Neutrophil (primary cell): ENCODE measurements around the gene ANKH.

Experiments used
- H3K27ac ChIP-seq: fragments of 200-600 bp; sonication (generic); 2 replicates; pipeline ENCODE4 v1.5.1; 2016; ENCODE audit warnings: mild to moderate bottlenecking, moderate library complexity
- H3K27me3 ChIP-seq: fragments of 200-600 bp; sonication (generic); 2 replicates; pipeline ENCODE4 v1.6.0; 2016; ENCODE audit warnings: mild to moderate bottlenecking
- H3K36me3 ChIP-seq: fragments of 200-600 bp; sonication (generic); 2 replicates; pipeline ENCODE4 v1.5.1; 2017
- H3K4me1 ChIP-seq, 2 experiments: fragments of 200-600 bp in 1 of 2; sonication (generic) in 1 of 2; 1 replicate in 1 of 2; 2 replicates in 1 of 2; pipeline versions ENCODE4 v1.5.1 to v1.6.1; 2013 to 2016; ENCODE audit warnings: low read depth in 1 of 2, low read length in 1 of 2, mild to moderate bottlenecking in 1 of 2, moderate library complexity in 1 of 2; ENCODE audit not compliant: control insufficient read depth in 1 of 2, insufficient read depth in 1 of 2
- H3K4me3 ChIP-seq, 2 experiments: fragments of 200-600 bp in 1 of 2; sonication (generic) in 1 of 2; 1 replicate in 1 of 2; 2 replicates in 1 of 2; pipeline ENCODE4 v1.5.1; 2013 to 2016; ENCODE audit warnings: low read depth in 1 of 2, low read length in 1 of 2, mild to moderate bottlenecking in 1 of 2, moderate library complexity in 1 of 2
- H3K9me3 ChIP-seq: fragments of 200-600 bp; sonication (generic); 2 replicates; pipeline ENCODE4 v1.5.1; 2016
- TF ChIP-seq, protein P1 (sequence below): fragments of 200-600 bp; sonication (generic); IDR thresholded peaks from 2 replicates; pipeline ENCODE4 v1.5.1; 2016; ENCODE audit warnings: antibody characterized with exemption

The ANKH gene

DNA sequence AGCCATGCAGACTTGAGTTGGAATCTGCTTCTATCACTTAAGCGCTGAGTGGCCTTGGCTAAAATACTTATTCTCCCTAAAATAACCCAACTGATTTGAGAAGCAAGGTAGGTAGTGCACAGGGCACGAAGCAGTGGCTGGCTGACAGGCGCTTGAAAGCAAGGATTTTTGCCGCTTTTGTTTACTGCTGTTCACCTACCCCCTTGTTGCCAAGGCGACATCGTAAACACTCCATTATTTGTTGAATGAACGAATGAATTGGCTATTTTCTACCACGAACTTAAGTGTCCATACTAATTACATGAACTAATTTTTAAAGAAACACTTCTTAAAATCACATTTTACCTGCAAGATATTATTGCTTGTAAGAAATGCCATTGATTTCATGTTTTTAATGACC, 98.0 kb downstream of the ANKH start:
- no peaks in the 10 kb centered on the region for H3K27me3 ChIP-seq
- H3K27ac ChIP-seq: no peak overlapping the region
- TF ChIP-seq, protein P1, sequence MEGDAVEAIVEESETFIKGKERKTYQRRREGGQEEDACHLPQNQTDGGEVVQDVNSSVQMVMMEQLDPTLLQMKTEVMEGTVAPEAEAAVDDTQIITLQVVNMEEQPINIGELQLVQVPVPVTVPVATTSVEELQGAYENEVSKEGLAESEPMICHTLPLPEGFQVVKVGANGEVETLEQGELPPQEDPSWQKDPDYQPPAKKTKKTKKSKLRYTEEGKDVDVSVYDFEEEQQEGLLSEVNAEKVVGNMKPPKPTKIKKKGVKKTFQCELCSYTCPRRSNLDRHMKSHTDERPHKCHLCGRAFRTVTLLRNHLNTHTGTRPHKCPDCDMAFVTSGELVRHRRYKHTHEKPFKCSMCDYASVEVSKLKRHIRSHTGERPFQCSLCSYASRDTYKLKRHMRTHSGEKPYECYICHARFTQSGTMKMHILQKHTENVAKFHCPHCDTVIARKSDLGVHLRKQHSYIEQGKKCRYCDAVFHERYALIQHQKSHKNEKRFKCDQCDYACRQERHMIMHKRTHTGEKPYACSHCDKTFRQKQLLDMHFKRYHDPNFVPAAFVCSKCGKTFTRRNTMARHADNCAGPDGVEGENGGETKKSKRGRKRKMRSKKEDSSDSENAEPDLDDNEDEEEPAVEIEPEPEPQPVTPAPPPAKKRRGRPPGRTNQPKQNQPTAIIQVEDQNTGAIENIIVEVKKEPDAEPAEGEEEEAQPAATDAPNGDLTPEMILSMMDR: no peak
- H3K9me3 ChIP-seq: no peaks in the 10 kb centered on the region
- H3K4me3 ChIP-seq: no peak overlapping the region
- no peaks in the 10 kb centered on the region for H3K4me1 ChIP-seq
- H3K36me3 ChIP-seq: no peaks in the 10 kb centered on the region

DNA sequence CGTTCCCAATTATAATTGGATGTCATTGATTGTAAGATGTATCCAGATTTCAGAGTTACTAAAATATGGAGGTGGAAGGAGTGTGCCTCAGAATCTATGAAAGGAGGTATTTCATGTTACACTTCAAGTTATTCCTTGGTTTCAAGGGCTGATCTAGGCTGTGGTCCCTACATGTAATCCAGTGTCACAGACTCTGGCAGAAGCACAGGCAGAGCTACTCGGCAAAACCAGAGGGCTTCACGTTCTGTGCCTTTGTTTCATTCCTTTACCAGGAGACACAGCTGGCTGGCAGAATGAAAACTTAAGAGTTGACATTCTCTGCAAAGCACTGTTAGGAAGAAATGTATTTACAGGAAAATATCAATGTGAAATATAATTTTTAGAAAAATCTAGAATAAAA, 99.6 kb downstream of the ANKH start:
- no peaks in the 10 kb centered on the region for H3K27me3 ChIP-seq
- H3K9me3 ChIP-seq: no peaks in the 10 kb centered on the region
- H3K36me3 ChIP-seq: no peaks in the 10 kb centered on the region
- H3K27ac ChIP-seq: no peak overlapping the region
- no peak overlapping the region for H3K4me3 ChIP-seq
- TF ChIP-seq, protein P1: no peak
- no peaks in the 10 kb centered on the region for H3K4me1 ChIP-seq

DNA sequence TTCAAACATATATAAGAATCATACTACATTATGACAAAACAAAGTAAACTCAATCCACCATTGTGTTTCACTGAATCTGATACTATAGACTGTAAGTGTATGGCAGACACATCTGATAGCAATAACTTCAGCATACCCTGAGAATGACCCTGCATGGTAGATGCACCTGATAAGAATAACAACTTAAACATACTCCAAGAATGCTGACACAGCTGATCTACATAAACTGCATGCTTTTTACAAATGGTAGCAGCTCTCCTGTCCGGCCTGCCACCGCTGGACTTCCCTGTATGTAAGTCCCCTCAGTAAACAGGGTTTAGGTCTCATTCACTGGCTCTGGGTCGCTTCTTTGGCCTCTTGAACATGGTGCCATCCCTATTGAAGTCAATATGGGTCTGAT, 100.4 kb downstream of the ANKH start:
- Histone ChIP-seq H3K9me3 (no peaks in the 10 kb centered on the region), H3K27me3 (no peaks in the 10 kb centered on the region), H3K36me3 (no peaks in the 10 kb centered on the region), H3K27ac (no peak overlapping the region), H3K4me3 (no peak overlapping the region), H3K4me1 (no peaks in the 10 kb centered on the region)
- TF ChIP-seq, protein P1: no peak

DNA sequence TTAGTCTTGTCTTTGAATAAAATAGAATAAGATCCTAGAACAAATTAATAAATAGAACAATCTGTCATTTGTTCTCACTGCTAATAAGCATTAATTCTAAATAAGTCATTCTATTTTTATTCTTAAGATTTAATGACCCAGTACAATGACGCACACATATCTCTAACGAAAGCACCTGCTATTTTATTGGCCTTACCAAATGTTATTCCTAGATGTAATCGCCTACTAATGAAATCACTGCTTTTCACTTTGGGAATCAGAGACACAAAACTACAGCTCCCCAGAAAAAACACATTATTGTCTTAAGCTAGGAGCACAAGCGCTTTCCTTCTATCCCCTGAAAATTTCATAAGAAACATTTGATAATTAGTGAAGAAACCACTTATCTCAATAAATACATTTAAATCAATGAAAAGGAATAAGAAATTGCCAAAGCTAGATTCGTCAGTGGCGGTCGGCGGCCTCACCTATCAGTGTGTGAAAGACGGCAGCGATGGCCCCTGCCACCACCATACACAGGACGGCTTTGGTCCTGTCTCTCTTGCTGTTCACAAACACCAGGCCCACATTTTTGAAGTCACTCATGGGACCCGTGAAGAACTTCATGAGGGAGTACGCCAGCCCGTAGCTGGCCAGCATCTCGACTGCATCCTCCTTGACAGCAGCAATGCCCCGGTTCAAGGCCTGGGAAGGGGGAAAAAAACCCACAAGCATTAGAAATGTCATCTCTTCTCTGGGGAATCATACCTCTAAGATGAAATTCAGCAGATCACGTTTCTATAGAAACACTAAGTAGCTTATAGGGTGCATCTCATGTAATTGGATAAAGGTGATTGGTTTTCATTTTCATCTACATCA, 102.8 kb downstream of the ANKH start:
- H3K4me1 ChIP-seq: no peaks in the 10 kb centered on the region
- no peaks in the 10 kb centered on the region for H3K9me3 ChIP-seq
- no peak overlapping the region for H3K4me3 ChIP-seq
- TF ChIP-seq, protein P1: no peak
- no peaks in the 10 kb centered on the region for H3K27me3 ChIP-seq
- H3K36me3 ChIP-seq: no peaks in the 10 kb centered on the region
- H3K27ac ChIP-seq: no peak overlapping the region

DNA sequence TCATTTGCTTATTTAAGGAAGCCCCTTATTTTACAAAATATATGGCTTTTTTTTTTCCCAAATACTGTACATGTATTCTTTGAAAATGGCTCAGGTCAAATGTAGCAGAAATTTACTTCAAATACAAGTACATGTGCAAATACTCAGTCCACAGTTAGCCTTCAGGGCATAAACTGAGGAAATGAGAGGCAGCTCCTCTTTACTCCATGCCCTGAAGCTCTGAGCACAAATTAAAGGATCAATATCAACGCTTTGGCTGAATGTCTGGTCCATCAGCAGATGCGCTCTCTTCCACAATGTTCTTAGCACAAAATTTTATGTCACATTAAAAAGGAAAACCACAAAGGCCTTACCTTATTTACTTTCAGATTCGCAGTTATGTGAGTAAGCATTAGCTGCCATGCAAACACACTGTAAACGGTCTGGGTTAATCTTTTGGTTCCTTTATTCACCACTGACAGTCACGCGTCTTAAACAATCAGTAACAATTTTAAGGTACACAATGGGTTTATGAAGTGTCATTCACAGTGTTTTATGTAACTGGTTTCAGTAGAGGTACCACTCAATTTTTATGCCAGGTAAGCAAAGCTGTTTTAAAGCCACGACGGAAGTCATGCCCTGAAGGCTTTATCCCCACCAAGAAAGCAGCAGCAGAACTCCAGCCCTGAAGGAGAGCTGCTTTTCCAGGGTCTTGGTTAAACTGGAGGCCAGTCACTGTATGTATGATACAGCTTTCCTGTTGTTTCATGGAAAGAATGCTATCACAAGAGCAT, 103.7 kb downstream of the ANKH start:
- no peak overlapping the region for H3K4me3 ChIP-seq
- H3K27me3 ChIP-seq: no peaks in the 10 kb centered on the region
- H3K36me3 ChIP-seq: no peaks in the 10 kb centered on the region
- TF ChIP-seq, protein P1: no peak
- no peaks in the 10 kb centered on the region for H3K4me1 ChIP-seq
- H3K9me3 ChIP-seq: no peaks in the 10 kb centered on the region
- H3K27ac ChIP-seq: no peak overlapping the region
